ENCODE measurements around the gene GSE1.
"Not testable (repeated sequence)": the region's sequence is repeated elsewhere in the genome, so short reads cannot be mapped to it uniquely, and the experiment has no call there.

GSE1 gene

DNA sequence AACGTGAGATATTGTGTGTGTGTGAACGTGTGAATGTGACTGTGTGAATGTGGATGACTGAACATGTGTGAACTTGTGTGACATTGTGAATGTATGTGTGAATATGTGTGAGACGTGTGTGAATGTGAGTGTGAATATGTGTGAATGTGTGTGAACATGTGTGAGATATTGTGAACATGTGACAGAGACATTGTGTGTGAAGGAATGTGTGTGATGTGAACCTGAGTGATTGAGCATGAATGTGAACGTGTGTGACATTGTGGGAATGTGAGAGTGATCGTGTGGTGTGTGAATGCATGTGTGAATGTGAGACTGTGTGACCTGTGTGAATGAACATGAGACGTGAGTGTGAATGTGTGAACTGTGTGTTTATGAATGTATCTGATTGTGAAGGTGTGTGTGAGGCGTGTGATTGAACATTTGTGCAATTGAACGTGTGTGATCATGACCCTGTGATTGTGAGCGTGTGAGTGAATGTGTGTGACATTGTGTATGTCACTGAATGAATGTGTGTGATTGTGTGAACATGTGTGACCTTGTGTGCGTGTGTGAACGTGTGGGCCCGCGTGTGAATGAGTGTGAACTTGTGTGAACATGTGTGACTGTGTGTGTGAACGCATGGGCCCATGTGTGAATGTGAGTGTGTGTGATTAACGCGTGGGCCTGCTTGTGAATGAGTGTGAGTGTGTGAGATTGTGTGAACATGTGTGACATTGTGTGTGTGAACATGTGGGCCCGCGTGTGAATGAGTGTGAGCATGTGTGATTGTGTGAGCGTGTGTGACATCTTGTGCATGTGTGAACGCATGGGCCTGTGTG is 23.2 kb upstream of the GSE1 start:
- DNase-seq (ENCODE audit: low read depth in 3 of 3): no peak

DNA sequence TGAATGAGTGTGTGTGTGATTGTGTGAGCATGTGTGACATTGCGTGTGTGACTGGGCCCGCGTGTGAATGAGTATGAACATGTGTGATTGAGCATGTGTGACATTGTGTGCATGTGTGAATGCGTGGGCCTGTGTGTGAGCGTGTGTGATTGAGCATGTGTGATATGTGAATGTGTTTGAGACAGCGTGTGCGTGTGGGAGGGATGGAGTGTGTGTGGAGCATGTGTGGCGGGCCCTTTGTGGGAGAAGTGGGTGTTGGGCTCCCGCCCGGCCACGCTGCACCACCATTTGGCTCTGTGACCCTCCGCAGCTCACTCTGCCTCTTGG is 22.7 kb upstream of the GSE1 start:
- no peak for DNase-seq (ENCODE audit: low read depth in 3 of 3)

DNA sequence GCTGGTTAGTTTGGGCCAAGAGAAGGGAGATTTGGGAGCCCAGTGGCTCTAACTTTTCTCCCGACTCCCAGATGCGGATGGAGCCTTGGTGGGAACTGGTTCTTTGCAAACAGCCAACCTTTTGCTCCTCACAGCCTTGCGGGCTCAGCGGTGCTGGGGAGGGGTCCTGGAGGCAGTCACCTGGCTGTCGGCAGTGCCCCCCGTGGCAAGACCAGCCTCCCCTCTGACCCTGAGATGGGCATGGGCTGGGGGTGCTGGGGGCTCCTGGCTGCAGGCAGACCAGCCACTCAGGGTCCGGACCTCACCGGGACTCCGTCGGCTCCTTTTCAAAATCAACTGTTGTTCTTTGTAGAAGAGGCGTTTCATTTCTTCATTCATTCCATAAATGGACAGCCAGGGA is 21.7 kb upstream of the GSE1 start:
- no peak for DNase-seq (ENCODE audit: low read depth in 3 of 3)

DNA sequence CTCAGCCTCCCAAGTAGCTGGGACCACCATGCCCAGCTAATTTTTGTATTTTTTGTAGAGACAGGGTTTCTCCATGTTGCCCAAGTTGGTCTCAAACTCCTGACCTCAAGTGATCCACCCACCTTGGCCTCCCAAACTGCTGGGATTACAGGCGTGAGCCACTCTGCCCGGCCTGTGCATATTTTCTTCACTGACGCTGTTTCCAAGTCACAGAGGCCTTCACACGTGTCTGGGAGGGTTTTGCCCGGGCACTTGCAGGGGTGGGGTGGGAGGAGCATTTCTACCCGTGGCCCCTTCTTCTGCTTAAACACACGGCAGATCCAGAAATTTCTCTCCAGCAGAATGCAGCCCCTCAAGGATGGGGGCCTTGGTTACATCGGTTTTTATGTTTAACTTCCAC is 20.8 kb upstream of the GSE1 start:
- DNase-seq (ENCODE audit: low read depth in 3 of 3): not testable (repeated sequence)

DNA sequence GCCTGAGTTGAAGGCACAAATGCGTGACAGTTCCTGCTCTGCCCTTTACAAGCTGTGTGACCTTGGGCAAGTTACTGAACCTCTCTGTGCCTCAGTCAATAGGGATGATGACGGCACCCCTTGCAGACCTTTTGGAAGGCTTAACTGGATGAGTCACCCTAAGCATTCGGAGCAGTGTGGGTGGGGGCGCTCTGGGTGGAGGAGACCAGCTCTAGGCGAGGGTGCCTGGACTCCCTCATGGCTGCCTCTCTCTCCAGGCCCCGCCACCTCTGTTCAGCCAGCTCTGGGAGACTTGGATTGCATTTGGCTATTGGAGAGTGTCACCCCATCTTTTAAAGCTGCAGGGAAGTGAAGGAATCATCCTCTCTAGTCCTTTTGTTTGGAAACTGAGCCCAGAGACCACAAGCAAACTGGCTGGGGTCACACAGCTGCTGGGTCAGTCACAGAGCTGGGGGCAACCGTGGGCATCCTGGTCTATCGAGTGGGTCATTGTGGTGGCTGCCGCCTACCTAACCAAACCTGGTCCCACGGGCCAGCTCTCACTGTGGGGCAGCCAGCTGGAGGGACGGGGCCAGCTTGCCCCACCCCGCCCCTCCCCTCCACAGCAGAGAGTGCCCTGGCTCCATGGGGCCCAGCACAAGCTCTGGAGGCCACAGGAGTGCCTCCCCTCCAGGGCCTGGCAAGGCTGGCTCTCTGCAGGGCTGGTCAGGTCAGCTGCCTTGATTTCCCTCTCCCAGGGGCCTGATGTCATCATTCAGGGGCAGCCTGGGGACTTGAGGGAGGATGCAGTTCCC is 20.2 kb upstream of the GSE1 start:
- no peak for DNase-seq (ENCODE audit: low read depth in 3 of 3)

DNA sequence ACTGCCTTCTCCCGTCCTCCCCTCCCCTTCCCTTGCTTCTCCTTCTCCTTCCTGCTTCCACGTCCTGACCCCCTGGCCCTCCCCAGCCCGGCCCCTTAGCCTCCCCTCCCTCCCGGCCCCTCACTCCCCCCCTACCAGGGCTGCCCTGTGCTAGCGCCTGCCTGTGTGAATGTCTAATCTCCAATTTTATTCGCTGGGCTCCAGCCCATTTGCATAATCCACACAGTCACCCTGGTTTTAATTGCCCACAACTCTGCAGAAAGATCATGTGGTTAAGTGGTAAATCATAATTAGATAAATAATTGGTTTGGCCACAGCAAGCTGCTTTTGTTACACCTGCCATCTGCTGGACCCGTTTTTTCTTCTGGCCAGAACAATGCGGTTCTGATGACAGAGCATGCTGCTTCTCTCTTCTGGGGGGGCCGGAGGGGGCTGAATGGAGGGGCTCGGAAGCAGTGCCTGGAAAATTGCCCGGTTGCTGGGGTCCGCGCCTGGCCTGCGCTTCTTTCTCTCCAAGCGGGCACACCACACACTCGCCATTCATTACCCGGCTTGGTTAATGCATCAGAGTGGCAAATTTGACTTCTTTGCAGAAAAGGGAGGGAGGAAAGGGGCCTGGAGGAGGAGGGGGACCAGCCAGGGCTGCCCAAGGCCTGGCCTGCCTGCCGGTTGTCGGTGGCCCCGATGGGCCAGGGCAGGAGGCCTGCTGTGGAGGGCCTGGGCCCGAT is 19.5 kb upstream of the GSE1 start:
- DNase-seq (ENCODE audit: low read depth in 3 of 3): no peak

DNA sequence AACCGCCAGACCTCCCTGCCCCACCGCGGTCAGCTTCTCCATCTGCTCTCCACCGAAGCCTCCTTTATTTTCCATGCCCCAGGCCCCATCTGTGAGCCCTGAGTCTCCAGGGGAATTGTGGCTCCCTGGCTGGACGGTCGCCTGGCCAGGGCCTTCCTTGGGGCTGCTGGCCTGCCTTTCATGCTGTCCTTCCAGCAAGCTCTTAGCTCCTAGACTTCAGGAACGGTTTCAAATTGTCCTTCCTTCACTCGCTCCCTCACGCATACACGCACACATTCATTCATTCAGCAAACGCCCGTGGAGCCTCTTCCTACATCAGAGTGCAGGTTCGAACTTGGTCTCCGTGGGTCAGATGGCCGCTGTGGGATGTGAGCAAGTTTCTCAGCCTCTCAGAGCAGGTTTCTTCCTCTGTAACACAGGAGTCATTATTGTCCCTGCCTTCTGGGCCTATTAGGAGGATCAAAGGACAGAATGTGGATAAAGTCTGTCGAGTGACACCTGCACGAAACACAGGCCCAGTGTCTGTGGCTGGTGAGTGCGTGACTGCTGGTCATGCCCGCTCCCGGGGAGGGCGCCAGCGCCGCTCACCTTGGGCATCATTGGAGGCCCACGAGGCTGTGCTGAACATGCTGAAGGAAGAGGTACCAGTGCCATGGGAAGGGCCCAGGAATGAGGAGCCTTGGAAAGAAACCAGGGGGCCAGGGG is 18.7 kb upstream of the GSE1 start:
- DNase-seq (ENCODE audit: low read depth in 3 of 3): no peak

DNA sequence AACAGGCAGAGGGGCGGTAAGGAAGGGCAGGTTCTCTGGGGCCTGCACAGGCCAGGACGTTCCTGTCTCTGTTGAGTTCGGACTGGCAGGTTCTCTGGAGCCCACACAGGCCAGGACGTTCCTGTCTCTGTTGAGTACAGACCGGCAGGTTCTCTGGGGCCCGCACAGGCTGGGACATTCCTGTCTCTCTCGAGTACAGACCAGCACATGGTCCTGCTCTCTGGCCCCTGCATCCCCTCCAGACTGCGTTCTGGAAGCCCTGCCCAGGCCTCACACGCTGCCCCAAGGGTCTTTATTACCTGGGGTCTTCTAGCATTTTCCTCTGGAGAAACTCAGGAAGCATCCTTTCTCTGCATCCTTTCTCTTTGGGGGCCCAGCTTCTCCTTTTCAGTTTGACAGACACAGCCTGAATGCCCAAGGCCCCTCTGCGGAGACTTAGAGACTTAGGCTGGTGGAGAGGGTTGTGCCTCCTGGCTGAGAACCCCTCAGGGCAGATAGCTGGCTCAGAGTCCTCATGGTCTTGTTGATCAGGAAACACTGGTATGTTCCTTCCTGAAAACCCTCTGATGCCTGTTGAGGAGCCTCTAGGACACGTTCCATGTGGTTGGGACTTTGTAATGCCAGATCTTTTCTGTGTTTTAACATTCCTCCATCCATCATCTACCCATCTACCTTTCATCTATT is 18.0 kb upstream of the GSE1 start:
- no peak for DNase-seq (ENCODE audit: low read depth in 3 of 3)

DNA sequence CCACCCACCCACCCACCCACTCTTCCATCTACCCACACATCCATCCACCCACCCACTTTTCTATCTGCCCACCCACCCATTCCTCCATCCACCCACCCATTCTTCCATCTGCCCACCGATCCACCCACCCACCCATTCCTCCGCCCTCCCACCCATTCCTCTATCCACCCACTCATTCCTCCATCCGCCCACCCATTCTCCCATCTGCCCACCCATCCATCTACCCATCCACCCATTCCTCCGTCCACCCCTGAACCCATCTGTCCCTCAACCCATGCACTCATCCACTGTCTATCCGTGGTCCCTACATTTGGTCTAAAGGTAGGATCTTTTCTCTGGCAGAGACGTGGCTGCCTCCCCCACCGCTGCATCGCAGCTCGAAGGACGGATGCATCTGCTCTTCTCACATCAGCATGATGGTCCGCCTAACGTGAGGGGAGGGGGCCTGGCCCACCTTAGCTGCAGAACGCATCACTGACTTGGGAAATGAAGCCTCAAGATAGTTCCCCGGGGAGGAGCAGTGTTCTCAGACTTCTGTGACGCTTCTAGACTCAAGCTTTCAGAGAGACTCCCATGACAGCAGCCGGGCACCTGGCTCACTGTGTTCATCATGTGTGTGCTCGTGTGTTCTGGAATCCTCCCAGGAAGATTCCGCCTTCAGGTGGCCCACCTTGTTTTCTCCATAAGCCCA is 17.2 kb upstream of the GSE1 start:
- no peak for DNase-seq (ENCODE audit: low read depth in 3 of 3)

DNA sequence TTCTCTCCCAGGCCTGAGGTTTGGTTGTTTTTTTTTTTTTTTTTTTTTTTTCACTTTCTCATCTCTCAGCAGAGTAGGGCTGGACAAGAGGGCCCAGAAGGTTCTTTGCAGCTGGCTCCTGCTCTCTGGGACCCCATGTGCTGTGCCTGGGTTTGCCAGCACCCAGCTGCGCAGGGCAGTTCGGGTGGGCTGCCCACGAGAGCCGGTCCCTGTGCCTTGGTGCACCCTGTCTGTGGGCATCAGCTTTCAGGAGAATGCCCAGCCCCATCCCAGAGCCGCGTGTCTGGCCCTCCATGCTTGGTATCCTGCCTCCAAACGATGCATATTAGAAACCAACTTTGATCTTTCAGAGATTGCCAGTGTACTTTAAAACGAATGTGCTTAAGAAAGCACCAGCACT is 15.0 kb upstream of the GSE1 start:
- no peak for DNase-seq (ENCODE audit: low read depth in 3 of 3)

DNA sequence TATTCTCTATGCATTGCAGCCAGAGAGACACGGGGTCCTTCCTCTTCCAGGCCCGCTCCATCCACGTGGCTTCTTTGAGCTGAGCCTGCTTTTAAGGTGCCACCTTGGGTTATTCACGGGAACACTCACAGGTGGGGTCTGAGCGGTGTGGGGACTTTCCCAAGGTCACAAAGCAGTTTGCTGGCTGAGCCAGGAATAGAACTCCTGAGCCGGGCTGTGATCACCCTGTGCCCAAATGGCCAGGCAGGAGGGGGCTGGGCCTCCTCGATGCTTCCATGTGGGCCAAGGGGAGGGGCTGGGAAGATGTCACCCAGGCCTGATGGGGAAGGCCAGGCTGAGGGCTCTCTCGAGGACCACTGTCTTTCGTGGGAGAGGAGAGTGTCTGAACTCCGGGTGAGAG is 13.0 kb upstream of the GSE1 start:
- DNase-seq (ENCODE audit: low read depth in 3 of 3): no peak

DNA sequence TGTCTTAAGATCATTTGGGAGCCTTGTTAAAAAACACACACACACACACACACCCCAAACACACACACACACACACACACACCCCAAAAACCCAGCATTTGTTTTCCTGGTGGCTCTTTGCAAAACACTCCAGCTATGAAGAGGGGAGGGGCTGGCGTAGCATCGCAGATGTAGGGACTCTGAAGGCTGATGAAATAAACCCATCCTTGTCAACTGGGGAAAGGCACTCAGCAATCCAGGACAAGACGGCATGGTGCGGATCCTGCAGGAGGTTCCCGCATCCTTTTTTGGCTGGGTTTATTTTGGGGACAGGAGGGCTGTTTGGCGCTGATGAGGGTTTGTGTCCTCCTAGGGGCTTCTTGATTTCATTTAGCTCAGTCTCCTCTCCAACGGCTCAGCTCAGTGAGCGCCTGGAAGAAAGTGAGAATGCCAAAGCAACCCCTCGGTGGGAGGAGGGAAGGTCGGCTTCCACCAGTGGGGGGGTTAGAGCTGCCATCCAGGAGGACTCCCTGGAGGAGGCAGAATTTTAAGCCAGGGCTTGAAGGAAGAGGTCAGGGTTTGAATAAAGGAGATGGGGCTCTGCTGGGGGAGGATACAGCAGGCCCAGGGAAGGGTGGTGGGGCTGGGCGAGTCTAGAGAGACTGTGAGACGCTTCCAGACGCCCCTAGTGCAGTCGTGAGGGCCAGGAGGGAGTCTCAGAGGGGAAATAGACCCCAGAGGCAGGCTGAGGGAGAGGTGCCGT is 12.4 kb upstream of the GSE1 start:
- no peak for DNase-seq (ENCODE audit: low read depth in 3 of 3)

DNA sequence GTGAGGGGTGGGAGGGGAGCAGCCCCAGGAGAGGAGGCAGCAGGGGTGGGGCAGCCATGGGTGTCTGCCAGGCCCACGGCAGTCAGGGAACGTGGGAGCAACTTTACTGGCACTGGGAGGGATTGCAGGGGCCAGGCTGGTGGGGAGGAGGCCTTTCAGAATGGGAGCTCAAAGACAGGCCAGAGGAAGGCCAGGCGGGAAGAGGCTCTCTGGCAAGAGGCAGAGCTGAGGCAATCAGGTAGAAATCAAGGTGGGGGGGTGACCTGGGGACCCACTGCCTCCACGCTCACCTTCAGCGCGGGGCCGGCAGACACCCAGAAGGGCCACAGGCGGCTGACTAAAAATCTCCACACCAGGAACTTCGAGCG is 11.9 kb upstream of the GSE1 start:
- DNase-seq (ENCODE audit: low read depth in 3 of 3): no peak

DNA sequence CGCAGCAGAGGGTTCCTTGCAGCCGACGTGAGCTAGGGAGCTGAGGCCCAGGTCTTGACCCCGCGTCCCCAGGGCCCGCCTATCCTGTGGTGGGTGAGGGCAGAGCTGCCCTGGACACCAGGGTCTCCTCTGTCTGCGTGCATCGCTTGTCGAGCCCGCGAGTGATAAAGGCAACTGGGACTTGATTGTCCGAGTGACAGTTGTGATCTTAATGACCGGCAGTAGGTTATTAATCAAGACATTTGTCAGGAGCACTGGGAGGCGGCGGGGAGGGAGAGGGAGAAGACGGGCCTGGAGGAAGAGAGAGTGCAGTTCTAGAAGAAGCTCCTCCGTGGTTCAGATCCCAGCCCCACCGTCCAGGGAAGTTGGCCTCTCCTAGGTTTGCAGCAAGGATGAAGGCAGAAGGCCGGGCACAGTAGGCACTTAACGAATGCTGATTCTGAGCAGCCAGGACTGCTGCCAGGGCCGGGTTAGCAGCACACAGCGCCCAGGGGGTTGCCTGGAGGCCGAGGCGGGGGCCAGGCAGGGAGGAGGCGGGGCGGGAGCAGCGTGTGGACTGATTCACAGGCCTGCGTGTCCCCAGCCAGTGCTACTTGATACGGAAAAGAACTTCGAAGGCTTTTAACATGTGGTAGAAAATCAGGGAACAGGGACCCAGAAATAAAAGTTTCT is 11.3 kb upstream of the GSE1 start:
- no peak for DNase-seq (ENCODE audit: low read depth in 3 of 3)

DNA sequence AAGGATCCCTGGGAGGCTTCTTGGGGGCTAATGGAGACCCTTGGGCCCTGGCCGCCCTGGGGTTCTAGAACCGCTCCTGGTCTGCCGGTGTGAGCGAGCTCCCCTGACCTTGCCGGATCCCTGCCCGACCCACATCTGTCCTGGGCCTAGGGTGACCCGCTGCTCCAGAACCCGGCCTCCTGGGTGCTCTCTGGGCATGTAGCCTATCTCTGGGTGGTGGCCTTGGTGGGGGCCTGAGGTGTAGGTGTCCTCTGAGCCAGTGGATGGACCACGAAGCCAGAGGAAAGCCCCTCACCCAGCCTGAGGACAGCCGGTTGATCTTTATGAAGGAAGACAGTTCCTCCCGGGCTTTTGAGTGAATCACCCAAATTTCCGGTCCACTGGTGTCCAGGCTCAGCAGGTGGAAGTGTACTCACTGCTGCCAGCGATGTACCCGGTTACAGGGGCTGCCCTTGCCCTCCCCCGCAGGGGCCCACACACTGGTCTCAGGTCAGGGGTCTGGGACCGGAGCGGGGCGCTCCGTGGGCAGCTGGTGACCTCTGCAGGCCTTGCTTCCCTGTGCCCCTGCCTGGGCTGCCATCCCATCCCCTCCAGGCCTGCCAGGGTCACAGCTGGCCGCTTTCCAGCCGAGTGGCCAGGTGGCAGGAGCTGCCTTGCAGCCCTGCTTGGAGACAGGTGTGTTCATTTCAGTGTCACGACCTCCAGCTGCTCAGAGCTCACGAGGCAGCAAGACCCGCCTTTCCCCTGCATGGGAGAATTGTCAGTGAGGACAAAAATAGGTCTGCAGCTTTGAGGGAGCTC is 10.5 kb upstream of the GSE1 start:
- DNase-seq (ENCODE audit: low read depth in 3 of 3): no peak

DNA sequence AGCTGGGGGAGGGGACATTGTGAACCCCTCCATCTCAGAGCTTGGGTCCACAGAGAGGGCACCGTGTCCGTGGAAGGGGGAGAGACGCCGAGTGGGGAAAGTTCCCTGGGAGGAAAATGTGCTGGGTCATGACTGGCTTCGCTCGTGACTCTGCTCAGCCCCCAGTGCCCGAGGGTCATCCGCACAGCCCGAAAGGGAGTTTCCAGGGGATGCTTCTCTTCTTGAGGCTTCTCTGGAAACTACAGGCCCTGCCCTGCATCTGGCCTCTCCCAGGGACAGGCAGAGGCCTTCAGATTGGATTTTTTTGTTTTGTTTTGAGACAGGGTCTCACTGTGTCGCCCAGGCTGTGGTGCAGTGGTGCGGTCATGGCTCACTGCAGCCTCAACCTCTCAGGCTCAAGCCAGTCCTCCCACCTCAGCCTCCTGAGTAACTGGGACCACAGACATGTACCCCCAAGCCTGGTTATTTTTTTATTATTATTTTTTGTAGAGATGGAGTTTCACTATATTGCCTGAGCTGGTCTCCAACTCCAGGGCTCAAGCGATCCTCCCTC is 9.8 kb upstream of the GSE1 start:
- DNase-seq (ENCODE audit: low read depth in 3 of 3): no peak

DNA sequence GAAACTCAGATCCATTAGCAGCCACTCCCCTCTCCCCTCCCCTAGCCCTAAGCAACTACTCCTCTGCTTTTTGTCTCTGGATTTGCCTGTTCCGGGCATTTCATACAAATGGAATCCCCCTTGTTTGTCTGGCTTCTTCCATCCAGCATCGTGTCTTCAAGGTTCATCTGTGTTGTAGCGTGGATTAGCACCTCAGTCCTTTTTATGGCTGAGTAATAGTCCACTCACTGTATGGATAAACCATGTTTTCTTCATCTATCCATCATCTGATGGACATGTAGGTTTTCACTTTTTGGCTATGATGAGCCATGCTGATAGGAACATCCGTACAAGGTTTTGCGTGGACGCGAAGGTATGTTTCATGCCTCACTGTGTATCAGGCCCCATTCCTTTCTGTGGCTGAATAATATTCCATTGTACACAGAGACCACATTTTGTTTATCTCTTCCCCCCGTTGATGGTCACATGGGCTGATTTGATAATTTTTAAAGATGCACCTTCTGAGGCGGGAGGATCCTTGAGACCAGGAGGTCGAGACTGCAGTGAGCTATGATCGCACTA is 8.9 kb upstream of the GSE1 start:
- DNase-seq (ENCODE audit: low read depth in 3 of 3): no peak
